Measurements from ENCODE around the gene GLP2R.

GRCh38 chr17:9878356-9878755, 52.6 kb downstream of the GLP2R start:
- no peak for TF ChIP-seq CTCF (conservative IDR thresholded peaks at IDR 0.05; ENCODE audit: low read depth in 2 of 2)
- no peak for TF ChIP-seq EZH2 (IDR thresholded peaks at IDR 0.05; ENCODE audit: low read depth, unreplicated experiment)
- no peak for TF ChIP-seq POLR2AphosphoS5 (IDR thresholded peaks at IDR 0.05; ENCODE audit: low read depth)
- no peak for TF ChIP-seq ETS1 (IDR thresholded peaks at IDR 0.05)
- no peak for TF ChIP-seq REST (IDR thresholded peaks at IDR 0.05; ENCODE audit: unreplicated experiment)
- TF ChIP-seq CREB1 (CRISPR knock-in tag; IDR thresholded peaks at IDR 0.05; ENCODE audit: low read depth), result no peak
- TF ChIP-seq EZH2phosphoT487 (IDR thresholded peaks at IDR 0.05; ENCODE audit: unreplicated experiment), result no peak
